Osteoblast (primary cell): Measurements from ENCODE around the gene ETV6. TPM values are rescaled to one million over a fixed set of nuclear protein-coding genes. Genes with fewer than 3 reads are reported as not detected.

Experiments
- DNase-seq: peaks from one replicate; pipeline ENCODE4 v3.0.0; 2011; ENCODE audit warnings: low spot score, mixed read lengths; ENCODE audit not compliant: insufficient read length; ENCODE audit errors: missing footprints
- H2AFZ ChIP-seq: 2 replicates; pipeline ENCODE4 v1.6.0; 2011; ENCODE audit warnings: mild to moderate bottlenecking, low read length
- H3K27ac ChIP-seq: 2 replicates; pipeline ENCODE4 v1.5.1; 2011; ENCODE audit warnings: mild to moderate bottlenecking, low read depth, low read length, moderate library complexity
- H3K27me3 ChIP-seq: 2 replicates; pipeline ENCODE4 v1.6.0; 2012; ENCODE audit warnings: mild to moderate bottlenecking, control low read depth, inconsistent platforms, low read length, moderate library complexity; ENCODE audit not compliant: insufficient read depth
- H3K36me3 ChIP-seq: 2 replicates; pipeline ENCODE4 v1.5.1; 2011; ENCODE audit warnings: mild to moderate bottlenecking, low read length, control low read depth, moderate library complexity; ENCODE audit not compliant: insufficient read depth
- H3K4me1 ChIP-seq: 2 replicates; pipeline ENCODE4 v1.5.1; 2011; ENCODE audit warnings: mild to moderate bottlenecking, low read length, control low read depth, moderate library complexity; ENCODE audit not compliant: insufficient read depth
- H3K4me2 ChIP-seq: 2 replicates; pipeline ENCODE4 v1.6.0; 2011; ENCODE audit warnings: mild to moderate bottlenecking, low read length; ENCODE audit not compliant: insufficient read depth
- H3K4me3 ChIP-seq: fragments of 200-600 bp; sonication (generic); 3 replicates; pipeline ENCODE4 v1.5.1; 2012; ENCODE audit warnings: mild to moderate bottlenecking, low read length, inconsistent platforms; ENCODE audit not compliant: insufficient read depth
- H3K79me2 ChIP-seq: 2 replicates; pipeline ENCODE4 v1.6.0; 2012; ENCODE audit warnings: mild to moderate bottlenecking, low read length, control low read depth, inconsistent platforms; ENCODE audit not compliant: insufficient read depth
- H3K9me3 ChIP-seq: 2 replicates; pipeline ENCODE4 v1.5.1; 2011; ENCODE audit warnings: low read depth, low read length, control low read depth
- H4K20me1 ChIP-seq: 2 replicates; pipeline ENCODE4 v1.6.0; 2012; ENCODE audit warnings: mild to moderate bottlenecking, low read length, control low read depth; ENCODE audit not compliant: insufficient read depth
- CTCF ChIP-seq: IDR thresholded peaks from 2 replicates; pipeline ENCODE4 v1.5.1; 2011; ENCODE audit warnings: mild to moderate bottlenecking, low read depth, low read length, moderate library complexity; ENCODE audit errors: extremely low read depth
- total RNA-seq: library from RNA; depleted of rRNA; stranded (reverse); fragments of >200 nt; gene quantifications from 2 replicates; pipeline ENCODE4 v1.2.3, GENCODE V29; 2012

The ETV6 gene
- total RNA-seq, 1 donor = 16.3 TPM

DNA sequence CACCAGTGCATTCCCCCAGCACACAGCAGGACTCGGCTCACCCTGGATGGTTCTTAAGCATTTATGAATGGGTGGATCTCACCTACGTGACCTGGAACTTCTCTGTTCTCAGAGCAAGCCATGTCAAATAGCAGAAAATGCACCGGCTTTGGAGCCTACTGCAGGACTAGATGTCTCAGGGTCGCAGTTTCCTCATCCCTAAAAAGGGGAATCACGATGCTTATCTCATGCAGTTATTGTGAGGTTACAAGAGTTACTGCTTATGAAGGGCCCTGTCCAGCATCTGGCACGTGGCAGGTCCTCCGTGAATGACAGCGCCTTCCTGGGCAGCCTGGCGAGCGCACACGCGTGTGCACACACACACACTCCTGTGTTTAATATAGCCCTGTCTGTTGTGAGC is 128.5 kb downstream of the ETV6 start:
- Histone ChIP-seq H3K79me2 (peaks cover 39% of the 10 kb centered on the region), H3K4me2 (no peak overlapping the region), H3K9me3 (no peaks in the 10 kb centered on the region), H3K36me3 (no peaks in the 10 kb centered on the region), H2AFZ (no peak overlapping the region), H3K4me3 (no peak overlapping the region), H4K20me1 (no peaks in the 10 kb centered on the region), H3K27ac (peak overlapping the region; percentile 92), H3K4me1 (peaks cover 19% of the 10 kb centered on the region), H3K27me3 (no peaks in the 10 kb centered on the region)
- TF ChIP-seq CTCF = no peak
- no peak for DNase-seq

DNA sequence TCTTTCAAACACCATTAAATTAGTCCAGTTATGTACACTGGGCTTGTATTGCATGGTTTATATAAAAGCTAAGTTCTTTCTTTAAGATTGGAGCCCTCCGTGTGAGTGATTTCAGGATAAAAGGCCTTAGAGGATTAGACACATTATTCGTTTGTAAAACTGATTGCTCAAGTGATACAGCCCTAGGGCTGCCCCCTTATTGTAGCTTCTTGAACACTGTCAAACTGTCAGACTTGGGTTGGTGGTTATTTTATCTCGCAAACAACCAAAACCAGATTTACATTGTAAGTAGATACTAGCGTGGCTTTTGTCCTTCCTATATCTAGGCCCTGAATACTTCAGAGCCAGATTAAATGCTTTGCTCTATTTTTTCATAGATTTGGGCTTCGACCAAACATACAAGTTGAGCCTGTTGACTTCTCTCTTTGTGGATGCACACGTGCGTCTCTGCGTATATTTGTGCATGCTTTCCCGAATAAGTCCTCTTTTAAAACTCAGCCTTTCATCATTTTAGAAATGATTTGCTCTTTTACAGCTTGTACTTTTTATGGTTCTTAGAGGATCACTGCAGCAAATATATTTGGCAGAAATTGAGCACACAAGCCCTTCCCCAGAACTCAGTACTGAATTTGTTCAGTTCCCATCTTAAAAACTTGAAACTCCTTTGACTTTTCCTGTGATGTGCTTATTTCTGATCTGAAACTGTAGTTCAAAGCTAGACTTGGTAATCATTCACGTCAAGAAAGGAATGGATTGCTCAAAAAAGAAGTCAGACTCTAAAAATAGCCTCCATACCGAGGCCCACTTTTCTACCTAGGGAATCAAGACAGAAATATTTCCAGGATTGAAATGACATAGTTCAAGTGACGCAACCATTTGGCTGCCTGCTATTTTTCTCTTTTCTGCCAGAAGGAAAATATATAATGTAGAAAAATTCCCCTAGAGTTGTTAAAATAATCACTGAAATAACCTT is 129.5 kb downstream of the ETV6 start:
- DNase-seq = peak; percentile 75
- Histone ChIP-seq H3K9me3 (no peaks in the 10 kb centered on the region), H3K27ac (peak overlapping the region; percentile 92), H3K4me2 (peak overlapping the region; percentile 29), H3K27me3 (no peaks in the 10 kb centered on the region), H2AFZ (no peak overlapping the region), H3K4me3 (no peak overlapping the region), H4K20me1 (no peaks in the 10 kb centered on the region), H3K36me3 (no peaks in the 10 kb centered on the region), H3K4me1 (peaks cover 19% of the 10 kb centered on the region), H3K79me2 (peaks cover 47% of the 10 kb centered on the region)
- no peak for TF ChIP-seq CTCF

DNA sequence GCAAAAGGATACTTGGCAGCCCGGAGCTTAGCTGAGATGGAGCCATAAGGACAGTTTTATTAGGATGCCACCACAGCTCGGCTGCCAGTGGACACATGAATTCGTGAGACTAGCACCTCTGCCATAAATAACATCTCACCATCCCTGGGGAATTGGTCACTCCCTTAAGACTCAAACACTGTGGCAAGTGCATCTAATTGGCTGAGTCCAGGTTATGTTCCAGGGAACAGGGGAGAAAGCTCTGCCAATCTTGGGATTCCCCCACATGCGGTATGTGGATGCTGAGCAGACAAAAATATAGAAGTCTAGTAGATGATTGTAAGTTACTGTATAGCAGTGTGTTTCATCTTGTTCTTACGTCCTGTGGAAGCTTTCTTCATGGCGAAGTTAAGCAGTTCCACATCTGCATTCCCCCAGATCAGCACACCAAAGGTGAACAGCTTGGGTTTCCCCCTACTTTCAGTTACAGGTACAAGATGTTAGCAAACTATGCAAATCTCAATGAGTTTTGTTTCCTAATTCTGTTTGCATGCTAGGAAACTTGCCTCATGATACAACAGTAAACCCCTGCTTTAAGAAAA is 131.1 kb downstream of the ETV6 start:
- H4K20me1 ChIP-seq = no peaks in the 10 kb centered on the region
- H3K4me3 ChIP-seq = no peak overlapping the region
- no peak overlapping the region for H3K4me2 ChIP-seq
- H3K4me1 ChIP-seq = peaks cover 26% of the 10 kb centered on the region
- H3K9me3 ChIP-seq = no peaks in the 10 kb centered on the region
- H3K79me2 ChIP-seq = peaks cover 56% of the 10 kb centered on the region
- no peak overlapping the region for H2AFZ ChIP-seq
- H3K27me3 ChIP-seq = no peaks in the 10 kb centered on the region
- DNase-seq = no peak
- H3K27ac ChIP-seq = peak overlapping the region; percentile 92
- no peaks in the 10 kb centered on the region for H3K36me3 ChIP-seq
- TF ChIP-seq CTCF = no peak

GRCh38 chr12:11782914-11783420 is 133.5 kb downstream of the ETV6 start:
- Histone ChIP-seq H4K20me1 (no peaks in the 10 kb centered on the region), H3K36me3 (no peaks in the 10 kb centered on the region)

More at GRCh38 chr12:11782914-11783420, 133.5 kb downstream of the ETV6 start:
- Histone ChIP-seq H3K27me3 (no peaks in the 10 kb centered on the region), H3K4me1 (peaks cover 28% of the 10 kb centered on the region), H3K9me3 (no peaks in the 10 kb centered on the region), H3K27ac (no peak overlapping the region), H3K79me2 (peaks cover 57% of the 10 kb centered on the region), H2AFZ (no peak overlapping the region), H3K4me3 (no peak overlapping the region), H3K4me2 (no peak overlapping the region)
- TF ChIP-seq CTCF = no peak
- no peak for DNase-seq
